ENCODE results near the gene ARHGDIA.
A peak's percentile ranks its signal among the peaks of the same experiment; 100 is the strongest.

ARHGDIA gene

GRCh38 chr17:81863833-81864768, 7.0 kb downstream of the ARHGDIA start:
- DNase-seq, result no peak

GRCh38 chr17:81863123-81863675, 7.9 kb downstream of the ARHGDIA start:
- peak; percentile 42 for DNase-seq

- peak; percentile 100 for DNase-seq
Measured at GRCh38 chr17:81860756-81861568, 10.2 kb downstream of the ARHGDIA start.

GRCh38 chr17:81859906-81860755, 11.0 kb downstream of the ARHGDIA start, which contains the start of gene P4HB:
Gene P4HB, minus strand, starts transcription at chr17:81860535. Its CDS starts 64 bp downstream, at chr17:81860471.
- DNase-seq, result no peak

GRCh38 chr17:81858967-81859905, 11.9 kb downstream of the ARHGDIA start:
- peak; percentile 72 for DNase-seq

GRCh38 chr17:81858170-81858966, 12.8 kb downstream of the ARHGDIA start:
- DNase-seq, result no peak

GRCh38 chr17:81854974-81855774, 16.0 kb downstream of the ARHGDIA start:
- DNase-seq, result no peak

GRCh38 chr17:81852237-81852636, 18.9 kb downstream of the ARHGDIA start:
- no peak for DNase-seq

GRCh38 chr17:81851423-81851822, 19.7 kb downstream of the ARHGDIA start:
- no peak for DNase-seq

- no peak for DNase-seq
Measured at GRCh38 chr17:81849457-81849856, 21.7 kb downstream of the ARHGDIA start.

GRCh38 chr17:81846743-81847689, 24.1 kb downstream of the ARHGDIA start:
- DNase-seq, result no peak

- no peak for DNase-seq
Measured at GRCh38 chr17:81845881-81846742, 25.0 kb downstream of the ARHGDIA start.

- no peak for DNase-seq
Measured at GRCh38 chr17:81845361-81845760, 25.8 kb downstream of the ARHGDIA start.

- DNase-seq, result no peak
Measured at GRCh38 chr17:81844887-81845286, 26.2 kb downstream of the ARHGDIA start.

GRCh38 chr17:81844327-81844851, 26.7 kb downstream of the ARHGDIA start:
- DNase-seq, result no peak

GRCh38 chr17:81843713-81844326, 27.3 kb downstream of the ARHGDIA start:
- DNase-seq, result no peak
